GM23338 (cell line): Measurements from ENCODE around the gene WWOX. TPM values are rescaled to one million over a fixed set of nuclear protein-coding genes. Genes with fewer than 3 reads are reported as not detected.

ENCODE experiments used
- ATAC-seq: fragments of 200-7000 bp; cut with Tn5 transposase; 3 replicates; pipeline ENCODE4 v1.9.1; 2020
- DNase-seq: peaks from one replicate; pipeline ENCODE4 v3.0.0-alpha.2; 2015; ENCODE audit warnings: low spot score
- H2AFZ ChIP-seq: fragments of 200-600 bp; sonication (generic); 2 replicates; pipeline ENCODE4 v1.8.0; 2016; ENCODE audit warnings: antibody characterized with exemption, mild to moderate bottlenecking, moderate library complexity
- H3F3A ChIP-seq: fragments of 200-600 bp; sonication (generic); replicated peaks from 2 replicates; pipeline ENCODE4 v1.8.0; 2017; ENCODE audit warnings: antibody characterized with exemption, mixed run types, low read depth
- H3K27ac ChIP-seq: fragments of 200-600 bp; sonication (generic); 2 replicates; pipeline ENCODE4 v1.6.1; 2016; ENCODE audit warnings: low read depth
- H3K27me3 ChIP-seq: fragments of 200-600 bp; sonication (generic); 2 replicates; pipeline ENCODE4 v1.8.0; 2016; ENCODE audit warnings: mild to moderate bottlenecking, mixed run types, moderate library complexity; ENCODE audit not compliant: insufficient read depth
- H3K36me3 ChIP-seq: fragments of 200-600 bp; sonication (generic); 2 replicates; pipeline ENCODE4 v1.8.0; 2016; ENCODE audit warnings: mild to moderate bottlenecking; ENCODE audit not compliant: insufficient read depth
- H3K4me1 ChIP-seq: fragments of 200-600 bp; sonication (generic); 2 replicates; pipeline ENCODE4 v1.8.0; 2016; ENCODE audit warnings: mild to moderate bottlenecking, moderate library complexity; ENCODE audit not compliant: insufficient read depth
- H3K4me2 ChIP-seq: fragments of 200-600 bp; sonication (generic); 2 replicates; pipeline ENCODE4 v1.7.1; 2017; ENCODE audit warnings: mixed run types
- H3K4me3 ChIP-seq: fragments of 200-600 bp; sonication (generic); 2 replicates; pipeline ENCODE4 v1.6.1; 2016; ENCODE audit warnings: mixed run types
- H3K79me2 ChIP-seq: fragments of 200-600 bp; sonication (generic); replicated peaks from 2 replicates; pipeline ENCODE4 v1.8.0; 2017; ENCODE audit warnings: mild to moderate bottlenecking; ENCODE audit not compliant: insufficient read depth
- H3K9me2 ChIP-seq: fragments of 200-600 bp; sonication (generic); 2 replicates; pipeline ENCODE4 v1.8.0; 2017; ENCODE audit not compliant: insufficient read depth
- H4K20me1 ChIP-seq: fragments of 200-600 bp; sonication (generic); replicated peaks from 2 replicates; pipeline ENCODE4 v1.8.0; 2017; ENCODE audit warnings: mild to moderate bottlenecking; ENCODE audit not compliant: insufficient read depth
- H3K27ac Mint-ChIP-seq: 2 replicates; pipeline ENCODE4 v1.8.0; 2020; ENCODE audit warnings: inconsistent platforms, mild to moderate bottlenecking, moderate library complexity, mixed read lengths
- H3K27me3 Mint-ChIP-seq: 3 replicates; pipeline ENCODE4 v1.8.0; 2022; ENCODE audit warnings: low read depth, mild to moderate bottlenecking, moderate library complexity, mixed read lengths, inconsistent platforms; ENCODE audit not compliant: insufficient read depth, poor library complexity
- H3K36me3 Mint-ChIP-seq: 3 replicates; pipeline ENCODE4 v1.8.0; 2021; ENCODE audit warnings: low read depth, mild to moderate bottlenecking, inconsistent platforms, moderate library complexity, mixed read lengths
- H3K4me1 Mint-ChIP-seq: 3 replicates; pipeline ENCODE4 v1.8.0; 2020; ENCODE audit warnings: mild to moderate bottlenecking, inconsistent platforms, mixed read lengths
- H3K4me3 Mint-ChIP-seq: 3 replicates; pipeline ENCODE4 v1.8.0; 2021; ENCODE audit warnings: moderate library complexity, mild to moderate bottlenecking, inconsistent platforms, mixed read lengths
- H3K9me3 Mint-ChIP-seq: 3 replicates; pipeline ENCODE4 v1.8.0; 2020; ENCODE audit warnings: moderate library complexity, mild to moderate bottlenecking, inconsistent platforms, mixed read lengths
- CTCF ChIP-seq, 2 experiments: fragments of 200-600 bp in 1 of 2; sonication (generic) in 1 of 2; conservative IDR thresholded peaks; 2 replicates each; pipeline versions ENCODE4 v1.5.1 to v1.6.1; 2016 to 2017; ENCODE audit warnings: antibody characterized with exemption in 2 of 2, low read depth in 2 of 2, mild to moderate bottlenecking in 2 of 2, moderate library complexity in 1 of 2
- ETS1 ChIP-seq: IDR thresholded peaks from 2 replicates; pipeline ENCODE4 v1.6.1; 2016; ENCODE audit warnings: antibody characterized with exemption
- EZH2phosphoT487 ChIP-seq: fragments of 200-600 bp; sonication (generic); IDR thresholded peaks from one replicate; pipeline ENCODE4 v1.8.1; 2018; ENCODE audit warnings: antibody characterized with exemption; ENCODE audit not compliant: unreplicated experiment
- JUNB ChIP-seq: IDR thresholded peaks from one replicate; pipeline ENCODE4 v1.6.1; 2016; ENCODE audit warnings: antibody characterized with exemption; ENCODE audit not compliant: unreplicated experiment
- NANOG ChIP-seq: IDR thresholded peaks from 2 replicates; pipeline ENCODE4 v1.6.1; 2016; ENCODE audit warnings: antibody characterized with exemption, borderline replicate concordance
- REST ChIP-seq: IDR thresholded peaks from one replicate; pipeline ENCODE4 v1.6.1; 2018; ENCODE audit warnings: antibody characterized with exemption; ENCODE audit not compliant: unreplicated experiment
- ZNF462 ChIP-seq: fragments of 250-450 bp; sonication (Bioruptor Pico); IDR thresholded peaks from 2 replicates; pipeline ENCODE4 v1.5.0; 2020; ENCODE audit warnings: mild to moderate bottlenecking, moderate library complexity
- polyA plus RNA-seq: library from polyadenylated mRNA; unstranded; fragments of >200 nt; fragmentation: Nextera tagmentation; extraction: Ambion mirVana; gene quantifications from 2 replicates; pipeline ENCODE4 v1.2.1, GENCODE V29; 2016
- total RNA-seq: library from RNA; depleted of rRNA; stranded (reverse); fragments of >200 nt; shearing (Covaris generic); gene quantifications from 2 replicates; pipeline ENCODE4 v1.2.3, GENCODE V29; 2014

Gene WWOX
- total and polyA plus RNA-seq, 2 experiments from 2014 or later = 10.0 to 19.3 TPM

GRCh38 chr16:78982096-78982744 lies 882.8 kb downstream of the WWOX start (continued):
- no peak for TF ChIP-seq REST

GRCh38 chr16:78984324-78984723 lies 884.9 kb downstream of the WWOX start:
- H3K36me3 Mint-ChIP-seq = no peaks in the 10 kb centered on the region
- TF ChIP-seq JUNB (no peak), REST (no peak), ZNF462 (CRISPR knock-in tag) (no peak), ETS1 (no peak), EZH2phosphoT487 (no peak), CTCF (conservative IDR thresholded peaks at IDR 0.05; ENCODE audit: low read depth in 2 of 2) (no peak), NANOG (no peak)

More at GRCh38 chr16:78984324-78984723, 884.9 kb downstream of the WWOX start:
- no peak for DNase-seq
- H3K4me1 Mint-ChIP-seq = peaks cover 15% of the 10 kb centered on the region; the same call in 2 of the 3 replicates
- H3K9me3 Mint-ChIP-seq = no peaks in the 10 kb centered on the region
- Histone ChIP-seq H3K4me3 (no peak overlapping the region), H3K36me3 (no peaks in the 10 kb centered on the region), H3K79me2 (no peaks in the 10 kb centered on the region), H3K27ac (no peak overlapping the region), H3K4me2 (no peak overlapping the region), H3K9me2 (no peaks in the 10 kb centered on the region), H4K20me1 (no peaks in the 10 kb centered on the region), H3K4me1 (peaks cover 6% of the 10 kb centered on the region; the same call in 1 of the 2 replicates), H3K27me3 (no peaks in the 10 kb centered on the region), H2AFZ (peak overlapping the region; percentile 43; the same call in 1 of the 2 replicates), H3F3A (no peaks in the 10 kb centered on the region)
- no peak overlapping the region for H3K4me3 Mint-ChIP-seq
- ATAC-seq = no peak
- H3K27ac Mint-ChIP-seq = no peak overlapping the region
- peaks cover 2% of the 10 kb centered on the region for H3K27me3 Mint-ChIP-seq
